ENCODE measurements around the gene CNRIP1. TPM values are rescaled to one million over a fixed set of nuclear protein-coding genes. Genes with fewer than 3 reads are reported as not detected.

CNRIP1 gene
- total RNA-seq, 3 donors from 2014 or later = 14.9 to 63.5 (median 35.7) TPM

GRCh38 chr2:68302281-68302875 lies 17.4 kb downstream of the CNRIP1 start:
- H3K27me3 ChIP-seq = no peaks in the 10 kb centered on the region
- no peak overlapping the region for H3K27ac ChIP-seq
- H3K36me3 ChIP-seq = no peaks in the 10 kb centered on the region
- no peaks in the 10 kb centered on the region for H3K9me3 ChIP-seq
- no peak for DNase-seq (ENCODE audit: low spot score in 2 of 2)
- no peak overlapping the region for H3K4me3 ChIP-seq
- H3K4me1 ChIP-seq = no peaks in the 10 kb centered on the region
- intact Hi-C loops (cut with DNase I; ENCODE audit: low total_unique reads) = no loop called here
- TF ChIP-seq POLR2AphosphoS5 (IDR thresholded peaks at IDR 0.05) = no peak
- TF ChIP-seq, protein P1, sequence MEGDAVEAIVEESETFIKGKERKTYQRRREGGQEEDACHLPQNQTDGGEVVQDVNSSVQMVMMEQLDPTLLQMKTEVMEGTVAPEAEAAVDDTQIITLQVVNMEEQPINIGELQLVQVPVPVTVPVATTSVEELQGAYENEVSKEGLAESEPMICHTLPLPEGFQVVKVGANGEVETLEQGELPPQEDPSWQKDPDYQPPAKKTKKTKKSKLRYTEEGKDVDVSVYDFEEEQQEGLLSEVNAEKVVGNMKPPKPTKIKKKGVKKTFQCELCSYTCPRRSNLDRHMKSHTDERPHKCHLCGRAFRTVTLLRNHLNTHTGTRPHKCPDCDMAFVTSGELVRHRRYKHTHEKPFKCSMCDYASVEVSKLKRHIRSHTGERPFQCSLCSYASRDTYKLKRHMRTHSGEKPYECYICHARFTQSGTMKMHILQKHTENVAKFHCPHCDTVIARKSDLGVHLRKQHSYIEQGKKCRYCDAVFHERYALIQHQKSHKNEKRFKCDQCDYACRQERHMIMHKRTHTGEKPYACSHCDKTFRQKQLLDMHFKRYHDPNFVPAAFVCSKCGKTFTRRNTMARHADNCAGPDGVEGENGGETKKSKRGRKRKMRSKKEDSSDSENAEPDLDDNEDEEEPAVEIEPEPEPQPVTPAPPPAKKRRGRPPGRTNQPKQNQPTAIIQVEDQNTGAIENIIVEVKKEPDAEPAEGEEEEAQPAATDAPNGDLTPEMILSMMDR (IDR thresholded peaks at IDR 0.05) = no peak
- no peak for TF ChIP-seq POLR2A (IDR thresholded peaks at IDR 0.05)

DNA sequence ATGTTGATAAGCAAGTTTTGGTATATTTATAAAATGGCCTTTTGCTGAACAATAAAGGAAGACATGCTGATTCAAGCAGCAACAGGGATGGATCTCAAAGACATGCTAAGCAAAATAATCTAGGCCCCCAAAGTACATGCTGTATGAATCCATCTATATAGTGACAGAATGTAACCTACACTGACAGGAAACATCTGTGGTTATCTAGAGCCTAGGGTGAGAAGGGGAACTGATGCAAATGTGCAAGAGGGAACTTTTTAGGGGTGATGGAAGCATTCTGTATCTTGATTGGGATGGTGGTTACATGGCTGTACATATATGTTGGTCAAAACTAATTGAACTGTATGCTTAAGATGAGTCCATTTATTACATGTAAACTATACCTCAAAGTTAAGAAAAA lies 24.2 kb downstream of the CNRIP1 start:
- Histone ChIP-seq H3K36me3 (no peaks in the 10 kb centered on the region), H3K9me3 (no peaks in the 10 kb centered on the region), H3K4me1 (no peaks in the 10 kb centered on the region), H3K27ac (no peak overlapping the region), H3K27me3 (no peaks in the 10 kb centered on the region), H3K4me3 (no peak overlapping the region)
- no peak for DNase-seq (ENCODE audit: low spot score in 2 of 2)
- TF ChIP-seq, protein P1 (IDR thresholded peaks at IDR 0.05) = no peak
- TF ChIP-seq POLR2A (IDR thresholded peaks at IDR 0.05) = no peak
- no peak for TF ChIP-seq POLR2AphosphoS5 (IDR thresholded peaks at IDR 0.05)
- intact Hi-C loops (cut with DNase I; ENCODE audit: low total_unique reads) = no loop called here

DNA sequence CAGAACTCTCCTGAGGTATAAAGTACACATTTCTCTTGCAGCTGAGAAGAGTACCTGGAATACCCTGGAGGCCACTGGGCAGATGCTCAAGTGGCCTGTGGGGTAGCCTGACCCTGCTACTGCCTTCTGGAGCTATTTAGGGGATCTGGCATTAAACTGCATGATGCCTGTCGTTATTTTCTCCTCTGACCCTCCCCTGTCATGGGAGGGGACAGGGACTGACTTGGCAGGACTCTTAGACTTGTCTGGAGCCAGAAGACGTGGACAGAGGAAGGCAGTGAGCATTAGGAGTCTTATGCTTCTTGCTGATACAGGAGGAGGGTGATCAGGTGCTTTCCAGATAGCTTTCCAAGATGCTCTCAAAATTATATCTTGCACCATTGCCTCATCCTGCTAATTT lies 24.8 kb downstream of the CNRIP1 start:
- no peak for DNase-seq (ENCODE audit: low spot score in 2 of 2)
- intact Hi-C loops (cut with DNase I; ENCODE audit: low total_unique reads) = no loop called here
- TF ChIP-seq POLR2AphosphoS5 (IDR thresholded peaks at IDR 0.05) (no peak), POLR2A (IDR thresholded peaks at IDR 0.05) (no peak)
- TF ChIP-seq, protein P1 (IDR thresholded peaks at IDR 0.05) = no peak
- H3K4me3 ChIP-seq = no peak overlapping the region
- H3K9me3 ChIP-seq = no peaks in the 10 kb centered on the region
- no peaks in the 10 kb centered on the region for H3K36me3 ChIP-seq
- no peaks in the 10 kb centered on the region for H3K27me3 ChIP-seq
- H3K27ac ChIP-seq = no peak overlapping the region
- H3K4me1 ChIP-seq = no peaks in the 10 kb centered on the region

DNA sequence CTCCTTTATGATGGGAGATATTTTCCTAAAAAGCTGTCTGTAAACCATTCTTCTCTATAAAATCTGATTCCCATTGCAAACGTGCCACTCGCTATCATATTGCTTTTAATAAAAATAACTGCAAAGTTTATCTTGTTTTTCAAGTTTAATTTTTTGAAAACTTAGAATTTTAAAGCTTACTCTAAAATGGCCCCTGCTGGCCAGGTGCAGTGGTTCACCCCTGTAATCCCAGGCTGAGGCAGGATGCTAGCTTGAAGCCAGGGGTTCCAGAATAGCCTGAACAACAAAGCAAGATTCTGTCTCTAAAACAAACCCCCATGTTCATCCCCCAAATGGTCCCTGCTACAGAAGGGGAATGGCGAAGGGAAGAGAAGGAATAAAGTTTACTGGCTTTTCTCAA lies 25.6 kb downstream of the CNRIP1 start:
- Histone ChIP-seq H3K27ac (no peak overlapping the region), H3K4me3 (no peak overlapping the region), H3K4me1 (no peaks in the 10 kb centered on the region), H3K36me3 (no peaks in the 10 kb centered on the region), H3K9me3 (no peaks in the 10 kb centered on the region), H3K27me3 (no peaks in the 10 kb centered on the region)
- intact Hi-C loops (cut with DNase I; ENCODE audit: low total_unique reads) = no loop called here
- DNase-seq (ENCODE audit: low spot score in 2 of 2) = no peak
- TF ChIP-seq, protein P1 (IDR thresholded peaks at IDR 0.05) = no peak
- TF ChIP-seq POLR2AphosphoS5 (IDR thresholded peaks at IDR 0.05) (no peak), POLR2A (IDR thresholded peaks at IDR 0.05) (no peak)

- Histone ChIP-seq H3K4me3 (no peak overlapping the region), H3K27me3 (no peaks in the 10 kb centered on the region), H3K4me1 (no peaks in the 10 kb centered on the region), H3K9me3 (no peaks in the 10 kb centered on the region), H3K36me3 (no peaks in the 10 kb centered on the region), H3K27ac (no peak overlapping the region)
- DNase-seq (ENCODE audit: low spot score in 2 of 2) = no peak
- intact Hi-C loops (cut with DNase I; ENCODE audit: low total_unique reads) = no loop called here
- TF ChIP-seq POLR2AphosphoS5 (IDR thresholded peaks at IDR 0.05) (no peak), POLR2A (IDR thresholded peaks at IDR 0.05) (no peak)
- TF ChIP-seq, protein P1 (IDR thresholded peaks at IDR 0.05) = no peak
Observed at GRCh38 chr2:68293755-68294154, 26.0 kb downstream of the CNRIP1 start.
